Measurements from ENCODE around the gene CIAO2B.

- no peak for TF ChIP-seq POLR2A (IDR thresholded peaks at IDR 0.05; ENCODE audit: low read length)
- no peak for TF ChIP-seq GATA1 (IDR thresholded peaks at IDR 0.05; ENCODE audit: low read depth, low read length)
Observed at GRCh38 chr16:66921729-66922450, 12.3 kb downstream of the CIAO2B start.
